Activated CD8-positive, alpha-beta memory T cell treated with anti-CD3 and anti-CD28 coated beads, Interleukin-2, amount 50 U/mL, for 4 hours (primary cell): ENCODE measurements around the gene RANBP2.
A peak's percentile ranks its signal among the peaks of the same experiment; 100 is the strongest.
"Not testable (repeated sequence)": the region's sequence is repeated elsewhere in the genome, so short reads cannot be mapped to it uniquely, and the experiment has no call there.

Source experiments
- DNase-seq: peaks from one replicate; pipeline ENCODE4 v3.0.0-alpha.2; 2020

Gene RANBP2

GRCh38 chr2:108719149-108720044, at the start of gene RANBP2:
RANBP2 (plus strand) TSS chr2:108719482; CDS start chr2:108719607, 125 bp downstream.
- peak; percentile 97 for DNase-seq

GRCh38 chr2:108670282-108670681, 49.0 kb upstream of the RANBP2 start:
- DNase-seq: not testable (repeated sequence)

GRCh38 chr2:108672200-108672805, 47.0 kb upstream of the RANBP2 start:
- not testable (repeated sequence) for DNase-seq

- not testable (repeated sequence) for DNase-seq
Observed at GRCh38 chr2:108676522-108676921, 42.8 kb upstream of the RANBP2 start.

- not testable (repeated sequence) for DNase-seq
Observed at GRCh38 chr2:108677239-108677744, 42.0 kb upstream of the RANBP2 start.

- not testable (repeated sequence) for DNase-seq
Observed at GRCh38 chr2:108678198-108678651, 41.1 kb upstream of the RANBP2 start.

GRCh38 chr2:108680805-108681204, 38.5 kb upstream of the RANBP2 start:
- DNase-seq: not testable (repeated sequence)

- DNase-seq: not testable (repeated sequence)
Observed at GRCh38 chr2:108688818-108689756, 30.2 kb upstream of the RANBP2 start.

- DNase-seq: not testable (repeated sequence)
Observed at GRCh38 chr2:108690001-108690400, 29.3 kb upstream of the RANBP2 start.

- DNase-seq: no peak
Observed at GRCh38 chr2:108691447-108691846, 27.8 kb upstream of the RANBP2 start.

- DNase-seq: no peak
Observed at GRCh38 chr2:108701208-108701607, 18.1 kb upstream of the RANBP2 start.

GRCh38 chr2:108701806-108702205, 17.5 kb upstream of the RANBP2 start:
- DNase-seq: no peak

GRCh38 chr2:108704871-108705270, 14.4 kb upstream of the RANBP2 start:
- DNase-seq: no peak

- no peak for DNase-seq
Observed at GRCh38 chr2:108707300-108707699, 12.0 kb upstream of the RANBP2 start.

GRCh38 chr2:108716971-108717370, 2.3 kb upstream of the RANBP2 start:
- DNase-seq: not testable (repeated sequence)

- DNase-seq: not testable (repeated sequence)
Observed at GRCh38 chr2:108726048-108726447, 6.8 kb downstream of the RANBP2 start.

- not testable (repeated sequence) for DNase-seq
Observed at GRCh38 chr2:108734656-108735055, 15.4 kb downstream of the RANBP2 start.

GRCh38 chr2:108757973-108758372, 38.7 kb downstream of the RANBP2 start:
- DNase-seq: not testable (repeated sequence)

GRCh38 chr2:108762618-108763017, 43.3 kb downstream of the RANBP2 start:
- DNase-seq: not testable (repeated sequence)

GRCh38 chr2:108766671-108767070, 47.4 kb downstream of the RANBP2 start:
- not testable (repeated sequence) for DNase-seq

- not testable (repeated sequence) for DNase-seq
Observed at GRCh38 chr2:108767859-108768258, 48.6 kb downstream of the RANBP2 start.

- DNase-seq: no peak
Observed at GRCh38 chr2:108776475-108776874, 57.2 kb downstream of the RANBP2 start.
